ENCODE data around the gene CACNG5.

- TF ChIP-seq POLR2A (IDR thresholded peaks at IDR 0.05): no peak
- no peak for TF ChIP-seq CTCF (IDR thresholded peaks at IDR 0.05)
These were observed 50.5 kb downstream of the CACNG5 start for GRCh38 chr17:66885417-66885816.

Data from gastroesophageal sphincter (tissue), 3 donors.